Muscle of leg (tissue), 11 donors: ENCODE data around the gene LARGE1. TPM values are rescaled to one million over a fixed set of nuclear protein-coding genes. Genes with fewer than 3 reads are reported as not detected.

Experiments used
- DNase-seq: peaks from one replicate; pipeline ENCODE4 v3.0.0; 2013
- H3K27ac ChIP-seq: one replicate; pipeline ENCODE4 v1.5.1; 2013; ENCODE audit warnings: mild to moderate bottlenecking, low read length, control low read depth
- H3K27me3 ChIP-seq: one replicate; pipeline ENCODE4 v1.6.1; 2013; ENCODE audit warnings: low read length; ENCODE audit not compliant: control insufficient read depth, insufficient read depth
- H3K36me3 ChIP-seq: one replicate; pipeline ENCODE4 v1.6.1; 2013; ENCODE audit warnings: low read length; ENCODE audit not compliant: control insufficient read depth, insufficient read depth
- H3K4me1 ChIP-seq: one replicate; pipeline ENCODE4 v1.6.1; 2013; ENCODE audit warnings: low read length; ENCODE audit not compliant: control insufficient read depth, insufficient read depth
- H3K4me3 ChIP-seq: one replicate; pipeline ENCODE4 v1.5.1; 2013; ENCODE audit warnings: low read length, control low read depth
- H3K9me3 ChIP-seq: replicated peaks from 2 replicates; pipeline ENCODE4 v1.6.1; 2013; ENCODE audit warnings: low read depth, low read length; ENCODE audit not compliant: control insufficient read depth
- WGBS: methylation state at CpG from one replicate; pipeline ENCODE4 v1.1.5; 2013; ENCODE audit warnings: missing lambda C conversion rate; ENCODE audit not compliant: insufficient coverage; 5-methylcytosine and 5-hydroxymethylcytosine counted together
- polyA plus RNA-seq, 8 donors: library from polyadenylated mRNA; unstranded; fragments of 120-200 nt; gene quantifications; one replicate each; pipeline versions ENCODE4 v1.2.1 to v1.2.3, GENCODE V29; 2013; ENCODE audit warnings: inconsistent platforms in 1 of 8, low replicate concordance in 1 of 8; ENCODE audit not compliant: insufficient read length in 8 of 8, insufficient read depth in 1 of 8
- total RNA-seq: library from RNA; stranded (reverse); fragments of 120-200 nt; gene quantifications from one replicate; pipeline ENCODE4 v1.2.4, GENCODE V29; 2013

LARGE1 gene
- total and polyA plus RNA-seq, 9 donors = 7.7 to 14.6 (median 10.4) TPM

GRCh38 chr22:33315954-33316353 lies 604.3 kb downstream of the LARGE1 start:
- no peak overlapping the region for H3K27ac ChIP-seq

DNA sequence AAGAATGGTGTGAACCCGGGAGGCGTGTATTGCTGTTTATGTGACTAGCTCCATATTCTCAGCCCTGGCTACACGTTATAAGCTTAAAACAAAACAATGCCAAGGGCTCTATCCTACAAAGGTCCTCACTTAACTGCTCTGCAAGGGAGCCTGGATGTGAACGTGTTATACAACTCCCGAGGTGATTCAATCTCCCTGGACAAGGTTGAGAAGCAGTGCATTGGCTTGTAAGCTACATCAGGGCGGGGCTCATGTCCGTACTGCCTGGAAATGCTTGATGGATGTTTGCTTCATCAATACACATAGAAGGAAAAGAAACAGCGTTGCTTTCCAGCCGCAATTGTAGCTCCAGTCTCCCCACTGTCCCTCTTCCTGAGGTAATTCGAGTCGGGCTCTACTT lies 605.2 kb downstream of the LARGE1 start:
- Histone ChIP-seq H3K27ac (no peak overlapping the region), H3K4me1 (no peaks in the 10 kb centered on the region), H3K4me3 (no peak overlapping the region), H3K9me3 (no peaks in the 10 kb centered on the region), H3K27me3 (no peaks in the 10 kb centered on the region), H3K36me3 (peaks cover 12% of the 10 kb centered on the region)
- DNase-seq = no peak
- 75% methylated on average over 2 of the region's 11 CpGs for WGBS

More at GRCh38 chr22:33315954-33316353, 604.3 kb downstream of the LARGE1 start:
- H3K36me3 ChIP-seq = peaks cover 12% of the 10 kb centered on the region
- no peaks in the 10 kb centered on the region for H3K9me3 ChIP-seq
- DNase-seq = no peak
- H3K4me1 ChIP-seq = no peaks in the 10 kb centered on the region
- no peaks in the 10 kb centered on the region for H3K27me3 ChIP-seq
- H3K4me3 ChIP-seq = no peak overlapping the region
- 86% methylated on average over 13 of the region's 15 CpGs for WGBS

DNA sequence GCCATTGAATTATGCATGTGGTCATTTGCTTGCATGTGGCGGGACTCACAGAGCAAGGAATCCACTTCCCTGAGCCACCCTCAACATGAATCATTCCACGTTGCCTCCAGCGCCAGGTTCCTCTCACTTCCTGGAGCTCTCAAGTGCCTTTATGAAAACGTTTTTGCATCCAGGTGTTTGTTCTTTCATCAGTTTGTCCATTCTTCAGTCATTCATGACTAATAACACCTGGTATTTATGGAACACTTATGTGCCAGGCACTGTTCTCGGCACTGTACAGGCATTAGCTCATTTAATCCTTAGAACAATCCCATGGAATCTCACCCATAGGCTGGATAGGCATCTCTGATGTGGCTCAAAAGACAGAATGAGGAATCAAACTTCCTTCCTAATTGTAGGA lies 606.0 kb downstream of the LARGE1 start:
- no peak overlapping the region for H3K27ac ChIP-seq
- 75% methylated on average over 4 of the region's 5 CpGs for WGBS
- no peaks in the 10 kb centered on the region for H3K9me3 ChIP-seq
- H3K27me3 ChIP-seq = no peaks in the 10 kb centered on the region
- no peak overlapping the region for H3K4me3 ChIP-seq
- no peaks in the 10 kb centered on the region for H3K4me1 ChIP-seq
- DNase-seq = no peak
- H3K36me3 ChIP-seq = peaks cover 12% of the 10 kb centered on the region

- H3K4me1 ChIP-seq = peaks cover 9% of the 10 kb centered on the region
- no peaks in the 10 kb centered on the region for H3K27me3 ChIP-seq
- no CpG with 5 or more reads among the region's 9 CpGs for WGBS
- H3K27ac ChIP-seq = no peak overlapping the region
- no peaks in the 10 kb centered on the region for H3K9me3 ChIP-seq
- H3K4me3 ChIP-seq = no peak overlapping the region
- peak; percentile 33 for DNase-seq
- H3K36me3 ChIP-seq = no peaks in the 10 kb centered on the region
Measured at GRCh38 chr22:33303099-33303498, 617.2 kb downstream of the LARGE1 start.

GRCh38 chr22:33302549-33302948 lies 617.7 kb downstream of the LARGE1 start:
- WGBS = 65% methylated on average over 10 of the region's 11 CpGs
- H3K9me3 ChIP-seq = no peaks in the 10 kb centered on the region

DNA sequence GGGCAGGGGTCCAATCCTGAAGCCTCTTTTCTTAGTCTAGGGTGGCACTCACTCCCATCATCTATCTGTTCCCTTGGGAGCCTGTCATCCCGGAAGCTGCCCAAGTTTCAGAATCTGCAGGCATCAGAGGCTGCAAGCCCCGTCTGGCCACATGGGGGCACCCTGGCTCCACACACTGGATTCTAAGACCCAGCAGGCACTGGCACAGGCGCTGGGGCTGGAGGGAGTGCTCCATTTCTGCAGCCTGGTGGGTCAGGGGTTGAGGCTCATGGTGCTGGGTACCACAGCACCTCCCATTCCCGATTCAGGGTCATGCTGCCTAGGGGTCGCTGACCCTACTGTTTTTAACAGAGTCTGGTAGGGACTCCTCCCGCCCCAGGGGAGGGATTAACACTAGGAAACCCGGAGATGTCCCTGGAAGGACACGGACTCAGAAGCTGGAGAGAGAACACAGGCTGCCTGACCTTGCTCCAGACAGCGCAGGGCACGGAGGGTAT lies 618.2 kb downstream of the LARGE1 start:
- DNase-seq = peak; percentile 74
- Histone ChIP-seq H3K27ac (no peak overlapping the region), H3K9me3 (no peaks in the 10 kb centered on the region), H3K4me3 (no peak overlapping the region), H3K27me3 (no peaks in the 10 kb centered on the region), H3K4me1 (peaks cover 9% of the 10 kb centered on the region), H3K36me3 (no peaks in the 10 kb centered on the region)
- WGBS = 26% methylated on average over 8 of the region's 10 CpGs

More at GRCh38 chr22:33302549-33302948, 617.7 kb downstream of the LARGE1 start:
- no peak overlapping the region for H3K4me3 ChIP-seq
- H3K27me3 ChIP-seq = no peaks in the 10 kb centered on the region
- H3K36me3 ChIP-seq = no peaks in the 10 kb centered on the region
- peaks cover 9% of the 10 kb centered on the region for H3K4me1 ChIP-seq
- H3K27ac ChIP-seq = no peak overlapping the region
- no peak for DNase-seq

DNA sequence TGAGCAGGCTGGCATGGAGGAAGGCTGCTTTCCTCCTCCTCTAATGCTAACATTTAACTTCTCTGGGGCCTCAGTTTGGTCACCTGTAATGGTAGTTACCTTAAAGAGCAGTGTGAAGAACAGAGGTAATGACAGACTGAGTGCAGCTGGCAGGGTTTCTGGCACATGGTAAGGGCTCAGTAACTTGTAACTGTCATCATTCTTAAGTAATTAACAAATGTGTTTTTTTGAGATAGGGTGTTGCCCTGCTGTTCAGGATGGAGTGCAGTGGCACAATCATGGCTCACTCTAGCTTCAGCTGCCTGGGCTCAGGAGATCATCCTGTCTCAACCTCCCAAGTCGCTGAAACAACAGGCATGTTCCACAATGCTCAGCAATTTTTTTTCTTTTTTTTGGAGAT lies 620.1 kb downstream of the LARGE1 start:
- no CpG with 5 or more reads among the region's 1 CpG for whole genome bisulfite sequencing
- DNase-seq = no peak
- H3K36me3 ChIP-seq = no peaks in the 10 kb centered on the region
- H3K27me3 ChIP-seq = no peaks in the 10 kb centered on the region
- no peak overlapping the region for H3K4me3 ChIP-seq
- peaks cover 9% of the 10 kb centered on the region for H3K4me1 ChIP-seq
- H3K9me3 ChIP-seq = no peaks in the 10 kb centered on the region
- H3K27ac ChIP-seq = no peak overlapping the region

DNA sequence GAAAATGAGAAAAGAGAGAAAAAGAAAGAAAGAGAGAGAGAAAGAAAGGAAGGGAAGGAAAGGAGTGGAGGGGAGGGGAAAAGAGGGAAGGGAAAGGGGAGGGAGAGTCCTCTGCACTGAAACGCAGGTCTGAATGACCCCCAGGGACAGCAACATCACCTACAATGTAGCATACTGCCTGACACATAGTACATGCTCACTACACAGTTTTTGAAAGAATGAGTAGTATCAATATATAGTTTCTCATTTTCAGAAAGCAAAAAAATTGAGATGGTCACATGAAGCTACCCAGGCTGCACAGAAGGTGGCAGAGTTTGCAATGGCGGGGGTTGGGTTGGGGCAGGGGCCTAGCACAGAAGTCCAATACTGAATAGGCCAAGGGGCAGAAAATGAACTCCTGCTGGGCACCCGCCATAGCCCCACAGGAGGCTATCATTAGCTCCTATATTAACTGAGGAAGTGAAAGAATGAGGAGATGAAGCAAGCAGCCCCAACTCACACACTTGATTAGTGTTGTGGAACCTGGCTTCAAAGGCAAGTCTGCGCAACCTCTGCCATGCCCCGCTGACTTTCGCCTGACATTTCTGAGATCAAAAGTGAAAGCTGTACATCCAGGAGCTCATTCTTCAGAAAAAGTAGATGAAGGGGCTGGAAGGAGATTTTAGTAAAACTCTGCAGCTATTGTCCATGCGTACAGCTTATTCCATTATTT lies 620.9 kb downstream of the LARGE1 start:
- Histone ChIP-seq H3K27ac (no peak overlapping the region), H3K36me3 (no peaks in the 10 kb centered on the region), H3K9me3 (no peaks in the 10 kb centered on the region), H3K4me1 (peaks cover 9% of the 10 kb centered on the region), H3K27me3 (no peaks in the 10 kb centered on the region), H3K4me3 (no peak overlapping the region)
- WGBS = 100% methylated on average over 1 of the region's 7 CpGs
- DNase-seq = peak; percentile 33

DNA sequence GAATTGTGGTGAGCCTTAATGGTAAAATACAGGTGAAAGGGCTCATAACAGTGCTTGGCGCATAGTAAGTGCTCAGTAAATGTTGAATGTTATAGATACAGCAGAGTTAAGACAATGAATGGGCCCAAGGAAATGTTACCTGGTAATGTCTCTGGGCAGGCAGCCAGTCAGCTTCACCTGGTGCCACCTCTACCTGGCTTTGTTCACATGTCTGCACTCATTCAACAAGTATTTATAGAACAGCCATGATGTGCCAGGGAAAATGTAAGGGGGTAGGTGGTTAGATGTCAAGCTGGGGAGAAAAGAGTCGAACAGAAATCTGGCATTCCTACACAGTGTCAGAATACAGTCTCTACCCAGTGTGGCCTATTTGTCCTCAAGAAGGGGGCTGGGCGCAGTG lies 623.3 kb downstream of the LARGE1 start:
- H3K27ac ChIP-seq = no peak overlapping the region
- no peaks in the 10 kb centered on the region for H3K9me3 ChIP-seq
- H3K4me3 ChIP-seq = no peak overlapping the region
- WGBS = 100% methylated on average over 2 of the region's 3 CpGs
- H3K27me3 ChIP-seq = no peaks in the 10 kb centered on the region
- no peak for DNase-seq
- H3K36me3 ChIP-seq = no peaks in the 10 kb centered on the region
- H3K4me1 ChIP-seq = peaks cover 2% of the 10 kb centered on the region

DNA sequence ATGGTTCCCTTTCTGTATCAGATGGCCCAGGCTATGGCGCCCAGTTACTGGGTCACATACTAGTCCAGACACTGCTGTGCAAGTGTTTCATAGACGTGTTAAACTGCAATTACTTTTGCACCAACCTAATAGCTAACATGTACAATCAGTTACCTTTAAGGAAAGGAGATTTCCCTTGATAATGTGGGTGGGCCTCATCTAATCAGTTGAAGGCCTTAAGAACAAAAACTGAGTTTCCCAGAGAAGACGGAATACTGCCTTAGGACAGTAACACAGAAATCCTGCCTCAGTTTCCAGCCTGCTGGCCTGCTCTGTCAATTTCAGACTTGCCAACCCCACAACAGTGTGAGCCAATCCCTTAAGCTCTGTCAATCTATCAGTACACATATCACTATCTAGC lies 632.2 kb downstream of the LARGE1 start:
- no peak overlapping the region for H3K27ac ChIP-seq
- H3K9me3 ChIP-seq = no peaks in the 10 kb centered on the region
- DNase-seq = no peak
- H3K4me1 ChIP-seq = no peaks in the 10 kb centered on the region
- H3K4me3 ChIP-seq = no peak overlapping the region
- WGBS = 100% methylated on average over 1 of the region's 3 CpGs
- no peaks in the 10 kb centered on the region for H3K36me3 ChIP-seq
- no peaks in the 10 kb centered on the region for H3K27me3 ChIP-seq
